HUDEP-2 (cell line): ENCODE data around the gene RTL5.
"Not testable (repeated sequence)": the region's sequence is repeated elsewhere in the genome, so short reads cannot be mapped to it uniquely, and the experiment has no call there.

ENCODE experiments used
- DNase-seq, 76 experiments: peaks; one replicate each; lab custom pipeline; 2025; ENCODE audit not compliant: unreplicated experiment in 76 of 76; lab: John Stamatoyannopoulos, UW

RTL5 gene

DNA sequence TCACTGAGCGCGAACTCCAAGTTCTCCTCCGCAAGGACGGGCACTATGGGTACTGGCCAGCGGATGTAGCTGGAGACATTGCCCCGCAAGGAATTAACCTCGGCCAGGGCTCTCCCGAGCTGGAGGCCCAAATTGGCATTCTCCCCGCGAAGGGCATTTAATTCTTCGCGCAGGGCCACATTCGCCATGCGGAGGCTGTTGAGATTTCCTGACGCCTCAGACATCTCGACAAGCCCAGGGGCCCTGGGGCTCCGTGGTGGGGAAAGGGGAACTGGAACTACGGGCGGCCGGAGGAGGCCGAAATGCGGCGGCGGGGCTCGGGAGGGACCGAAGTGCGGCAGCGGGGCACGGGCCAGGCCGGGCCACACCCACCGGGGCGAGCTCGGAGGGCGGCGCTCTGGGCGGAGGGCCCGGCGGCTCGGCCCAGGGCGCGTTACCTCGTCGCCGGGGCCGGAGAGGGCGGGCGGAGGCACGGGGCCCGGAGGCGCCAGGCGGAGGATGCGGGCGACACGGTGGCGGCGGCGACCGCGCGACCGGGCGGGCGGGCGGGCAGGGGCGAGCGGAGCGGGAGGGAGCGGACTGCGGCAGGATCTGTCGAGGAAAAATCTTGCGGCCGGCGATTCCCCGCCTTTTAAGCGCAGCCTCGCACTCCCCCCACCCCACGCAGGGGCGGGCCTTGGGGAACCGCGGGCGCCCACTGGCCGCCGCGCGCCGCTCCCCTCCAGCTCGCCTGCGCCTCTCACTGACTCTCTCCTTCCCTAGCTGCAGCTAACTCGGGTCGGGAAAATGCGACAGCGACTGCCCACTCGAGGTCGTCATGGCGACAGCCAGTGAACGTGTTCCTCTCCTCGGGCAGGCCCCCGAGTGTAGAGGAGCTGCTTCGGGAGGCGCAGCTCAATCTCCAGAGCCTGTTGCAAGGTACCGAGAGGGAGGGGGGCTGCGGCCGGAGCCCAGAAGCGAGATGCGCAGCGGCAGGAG, at the start of gene RTL5:
Gene RTL5, minus strand, starts transcription at position 599 of the 978 bp plus-strand sequence.
- peak in 40 of 76 experiments; percentile 1 to 37 (median 9) for DNase-seq

DNA sequence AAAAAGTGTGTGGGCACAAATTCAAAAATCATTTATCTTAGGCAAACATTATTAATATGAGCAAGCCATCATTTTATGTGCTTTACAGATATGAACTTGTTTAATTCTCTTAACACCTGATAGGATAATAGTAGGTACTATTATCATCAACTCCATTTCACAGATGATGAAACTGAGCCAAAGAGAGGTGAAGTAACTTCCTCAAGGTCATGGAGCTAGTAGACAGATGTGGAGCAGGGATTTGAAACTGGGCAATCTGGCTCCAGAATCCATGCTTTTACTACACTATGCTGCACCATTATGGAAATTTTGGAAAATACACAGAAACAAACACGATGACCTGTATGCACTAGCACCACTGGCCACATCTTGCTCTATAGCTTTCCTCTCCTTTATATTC, 48.8 kb upstream of the RTL5 start:
- DNase-seq, result peak in 5 of 76 experiments; percentile 1 to 11 (median 9)

DNA sequence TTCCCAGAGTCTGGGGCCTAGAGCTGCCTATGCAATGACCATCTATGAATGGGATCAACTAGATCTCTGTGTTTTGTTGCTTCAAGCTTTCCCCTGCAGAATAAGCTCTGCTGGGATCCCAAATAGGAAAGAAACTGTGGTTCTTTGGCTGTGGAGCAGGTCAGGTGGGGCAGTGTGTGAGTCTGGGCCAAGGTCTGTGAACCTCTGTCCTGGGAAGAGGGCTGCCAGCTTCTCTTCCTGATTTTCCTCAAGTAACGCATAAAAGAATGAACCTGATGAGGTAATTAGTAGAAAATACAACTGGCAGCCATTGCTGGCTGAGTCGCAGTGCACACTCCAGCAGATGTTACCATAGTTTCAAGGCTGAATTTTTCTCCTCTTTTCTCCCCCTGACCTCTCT, 45.3 kb upstream of the RTL5 start:
- no peak for DNase-seq

DNA sequence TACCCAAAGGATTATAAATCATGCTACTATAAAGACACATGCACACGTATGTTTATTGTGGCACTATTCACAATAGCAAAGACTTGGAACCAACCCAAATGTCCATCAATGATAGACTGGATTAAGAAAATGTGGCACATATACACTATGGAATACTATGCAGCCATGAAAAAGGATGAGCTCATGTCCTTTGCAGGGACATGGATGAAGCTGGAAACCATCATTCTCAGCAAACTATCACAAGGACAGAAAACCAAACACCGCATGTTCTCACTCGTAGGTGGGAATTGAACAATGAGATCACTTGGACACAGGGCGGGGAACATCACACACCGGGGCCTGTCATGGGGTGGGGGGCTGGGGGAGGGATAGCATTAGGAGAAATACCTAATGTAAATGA, 44.6 kb upstream of the RTL5 start:
- DNase-seq, result not testable (repeated sequence)

DNA sequence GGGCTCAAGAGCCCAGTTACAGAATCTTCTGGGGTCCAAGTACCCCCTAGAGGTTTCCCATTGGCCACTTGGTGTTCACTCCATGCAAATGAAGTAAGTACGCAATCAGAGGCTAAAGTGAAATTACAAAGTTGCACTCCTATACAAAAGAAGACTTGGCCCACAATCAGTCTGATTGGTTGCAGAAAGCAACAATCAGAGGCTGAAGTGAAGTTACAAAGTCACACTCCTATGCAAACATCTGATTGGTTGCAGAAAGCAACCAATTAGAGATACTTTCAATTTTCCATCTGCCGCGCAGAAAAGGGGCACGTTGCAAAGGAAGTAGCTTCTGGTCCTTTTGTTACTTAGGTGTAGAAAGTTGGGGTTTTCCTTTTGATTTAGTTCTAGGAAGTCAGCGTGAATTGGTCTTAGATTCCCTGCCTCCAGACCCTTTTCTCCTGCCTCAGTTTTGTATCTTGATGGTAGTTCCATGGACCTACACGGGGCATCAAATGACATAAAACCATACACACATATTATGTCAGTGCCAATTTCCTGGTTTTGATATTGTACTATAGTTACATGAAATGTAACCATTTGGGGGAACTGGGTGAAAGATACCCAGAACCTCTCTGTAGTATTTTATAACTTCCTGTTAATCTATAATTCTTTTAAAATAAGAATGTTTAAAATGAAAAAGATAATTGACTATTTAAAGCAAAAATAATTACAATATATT, 37.5 kb upstream of the RTL5 start:
- DNase-seq, result peak in 2 of 76 experiments; percentile 0 to 1

DNA sequence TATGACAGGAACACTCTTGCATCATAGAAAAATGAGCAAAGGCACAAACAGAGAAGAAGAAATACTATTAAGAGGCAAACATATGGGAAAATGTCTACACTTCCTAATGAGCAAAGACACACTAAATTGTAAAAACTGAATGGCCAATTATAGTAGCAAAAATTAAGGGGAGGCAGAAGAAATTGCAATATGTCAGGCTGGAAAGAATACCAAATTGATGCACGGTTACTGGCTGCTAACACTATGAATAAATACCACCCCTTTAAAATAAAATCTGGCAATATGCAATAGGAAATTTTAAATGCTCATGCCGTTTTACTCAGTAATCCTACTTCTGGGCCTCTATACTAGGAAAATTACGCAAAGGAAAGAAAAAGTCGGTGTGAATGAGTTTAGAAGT, 33.8 kb upstream of the RTL5 start:
- DNase-seq, result no peak

DNA sequence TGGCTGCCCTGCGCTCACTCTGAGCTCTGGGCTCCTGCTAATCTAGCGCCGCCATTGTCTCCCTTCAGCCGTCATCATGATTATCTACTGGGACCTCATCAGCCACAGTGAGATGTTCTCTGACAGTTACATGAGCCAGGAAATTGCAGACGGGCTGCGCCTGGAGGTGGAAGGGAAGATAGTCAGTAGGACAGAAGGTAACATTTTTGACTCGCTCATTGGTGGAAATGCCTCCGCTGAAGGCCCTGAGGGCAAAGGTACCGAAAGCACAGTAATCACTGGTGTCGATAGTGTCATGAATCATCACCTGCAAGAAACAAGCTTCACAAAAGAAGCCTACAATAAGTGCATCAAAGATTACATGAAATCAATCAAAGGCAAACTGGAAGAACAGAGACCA, 28.1 kb upstream of the RTL5 start:
- no peak for DNase-seq

DNA sequence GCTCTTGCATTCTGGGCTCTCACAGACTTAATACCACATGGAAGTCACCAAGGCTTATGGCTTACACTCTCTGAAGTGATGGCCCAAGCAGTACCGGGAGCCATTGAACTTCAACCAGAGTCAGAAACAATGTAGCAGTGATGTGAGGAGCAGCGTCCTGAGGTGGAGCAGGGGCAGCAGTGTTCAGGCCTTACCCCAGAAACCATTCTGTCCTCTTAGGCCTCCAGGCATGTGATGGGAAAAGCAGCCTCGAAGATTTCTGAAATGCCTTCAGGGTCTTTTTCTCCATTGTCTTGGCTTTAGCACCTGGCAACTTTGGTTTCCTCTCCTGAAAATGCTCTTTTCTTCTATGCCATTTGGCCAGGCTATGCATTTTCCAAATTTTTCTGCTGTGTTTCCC, 27.1 kb upstream of the RTL5 start:
- DNase-seq, result no peak

DNA sequence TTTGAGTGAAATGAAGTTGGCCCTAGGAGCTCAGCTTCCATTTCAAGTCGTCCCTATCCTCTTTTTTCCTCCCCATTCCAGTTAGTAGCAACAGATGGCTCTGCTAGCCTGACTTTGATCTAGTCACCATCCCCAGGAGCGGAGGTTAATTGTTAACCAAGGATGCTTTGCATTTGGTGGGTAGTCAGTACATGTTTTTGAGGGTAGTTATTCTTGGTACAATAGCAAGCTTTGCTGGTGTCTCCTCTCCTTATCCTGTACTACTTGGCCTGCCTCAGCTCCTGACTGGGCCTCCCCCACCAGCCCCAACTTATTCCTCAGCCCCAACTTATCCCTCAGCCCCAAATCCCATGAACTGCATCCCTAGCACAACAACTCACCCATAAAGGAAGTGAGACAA, 14.8 kb upstream of the RTL5 start:
- no peak for DNase-seq

DNA sequence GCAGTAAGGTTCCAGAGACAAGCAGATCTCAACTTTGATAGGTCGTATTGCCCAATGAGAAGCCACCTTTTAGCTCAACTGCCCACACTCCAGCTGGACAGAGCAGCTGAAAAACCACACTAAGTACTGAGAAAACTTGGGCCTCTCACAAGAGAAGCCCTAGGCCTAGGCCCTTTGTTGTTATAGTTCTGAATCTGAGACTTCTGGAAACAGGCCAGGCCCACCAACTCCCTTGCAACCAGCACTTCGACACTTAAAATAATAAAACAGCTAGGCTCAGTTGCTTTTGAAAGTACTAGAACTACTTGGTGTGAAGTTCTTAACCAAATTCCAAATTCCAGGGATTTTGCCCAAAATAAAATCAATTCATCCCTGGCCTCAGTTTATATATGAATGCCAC, 13.5 kb upstream of the RTL5 start:
- no peak for DNase-seq

DNA sequence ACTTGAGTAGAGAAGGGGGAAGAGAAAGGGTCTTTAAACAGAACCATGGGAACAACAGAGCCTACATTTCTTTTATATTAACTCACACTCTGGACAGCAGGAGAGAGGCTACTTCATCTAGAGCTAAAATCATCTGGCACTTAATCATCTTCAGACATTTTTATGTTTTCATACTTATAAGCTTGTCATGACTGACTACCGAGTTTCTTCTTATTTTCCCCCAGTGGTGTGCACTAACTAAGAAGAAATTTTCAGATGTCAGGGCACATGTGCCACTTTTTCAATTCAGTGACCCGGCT, 11.8 kb upstream of the RTL5 start:
- DNase-seq, result no peak

DNA sequence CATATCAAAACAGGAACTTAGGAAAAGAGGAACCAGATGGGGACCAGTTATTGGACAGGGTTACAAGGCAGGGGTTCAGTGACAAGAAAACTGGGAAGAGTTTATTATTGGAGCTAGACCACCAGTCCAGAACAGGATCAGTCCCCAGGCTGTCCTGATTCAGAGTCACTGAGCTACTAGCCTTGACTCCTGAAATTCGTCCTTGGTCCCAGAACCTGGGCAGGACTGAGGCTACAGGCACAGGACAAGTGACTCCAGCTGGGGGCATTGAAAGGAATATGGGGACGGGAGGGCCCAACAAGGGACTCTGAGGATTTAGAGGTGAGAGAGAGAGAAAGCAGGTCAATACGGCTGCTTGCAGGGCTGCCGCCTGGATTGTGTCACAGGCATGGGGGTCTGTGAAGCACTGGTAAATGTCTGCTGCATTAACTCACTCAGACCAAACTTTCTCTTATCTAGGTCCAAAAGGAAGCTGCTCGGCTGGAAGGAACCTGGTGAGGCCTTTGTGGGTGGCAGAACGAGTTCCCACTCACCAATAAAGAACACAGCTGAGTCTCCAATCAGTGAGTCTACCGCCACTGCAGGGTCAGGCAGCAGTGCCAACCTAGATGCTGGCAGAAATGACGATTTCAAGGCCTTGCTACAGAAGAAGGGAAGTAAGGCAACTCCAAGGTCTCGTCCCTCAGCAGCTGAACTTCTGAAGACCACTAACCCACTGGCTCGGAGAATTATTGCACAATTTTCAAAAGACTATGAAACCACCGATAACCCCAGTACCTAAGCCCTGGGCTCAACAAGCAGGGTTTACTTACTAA, 11.3 kb upstream of the RTL5 start:
- DNase-seq, result no peak

DNA sequence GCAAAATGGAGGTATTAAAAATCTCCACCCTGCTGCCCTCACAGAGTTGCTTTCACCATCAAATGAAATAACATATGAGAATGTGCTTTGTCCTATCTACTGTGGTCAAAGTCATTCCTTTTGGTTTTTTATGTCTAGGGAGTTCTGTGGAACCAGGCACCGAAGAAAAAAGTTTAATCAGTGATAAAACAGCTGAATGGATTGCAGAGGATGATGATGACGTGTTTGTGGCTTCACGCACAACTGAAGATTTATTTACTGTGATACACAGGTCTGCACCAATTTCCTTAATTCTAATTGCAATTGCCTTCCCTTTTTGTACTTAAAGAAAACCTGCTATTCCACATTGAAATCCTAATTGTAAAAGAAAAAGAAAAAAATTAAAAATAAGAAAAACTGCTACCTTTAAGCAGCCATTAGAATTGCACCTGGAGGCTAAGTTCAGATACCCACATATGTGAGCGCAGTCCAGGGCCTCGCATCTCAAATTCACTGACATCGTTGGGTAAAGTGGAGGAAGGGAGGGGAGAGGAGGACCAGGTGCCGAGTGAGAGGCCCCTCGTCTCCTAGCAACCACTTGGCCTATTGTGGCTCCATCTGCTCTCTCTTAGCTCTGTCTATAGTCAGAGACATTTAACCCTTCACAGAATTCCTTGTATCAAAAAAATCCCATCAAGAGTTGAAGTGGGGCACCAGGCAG, 10.5 kb upstream of the RTL5 start:
- no peak for DNase-seq

DNA sequence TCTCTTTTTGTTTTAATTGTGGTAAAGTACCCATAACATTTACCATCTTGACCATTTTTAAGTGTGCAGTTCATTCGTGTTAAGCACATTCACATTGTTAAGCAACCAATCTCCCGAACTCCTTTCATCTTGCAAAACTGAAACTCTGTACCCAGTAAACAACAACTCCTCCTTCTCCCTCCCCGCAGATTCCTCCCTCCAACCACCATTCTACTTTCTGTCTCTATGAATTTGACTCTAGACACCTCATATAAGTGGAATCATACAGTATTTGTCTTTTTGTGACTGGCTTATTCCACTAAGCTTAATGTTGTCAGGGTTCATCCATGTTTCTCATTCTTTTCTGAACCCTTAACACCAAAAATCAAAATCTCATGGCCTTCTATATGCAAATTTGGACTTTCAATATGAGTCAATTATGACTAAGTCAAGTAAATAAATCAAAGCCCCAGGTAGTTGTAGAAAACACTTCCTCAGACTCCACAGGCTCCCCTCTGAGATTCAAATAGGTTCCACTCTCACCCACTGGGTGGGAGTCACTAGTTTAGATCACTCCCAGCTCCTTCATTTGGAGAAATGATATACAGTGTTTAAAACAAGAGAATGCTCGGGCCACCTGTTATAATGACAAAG, 9.8 kb upstream of the RTL5 start:
- no peak for DNase-seq

DNA sequence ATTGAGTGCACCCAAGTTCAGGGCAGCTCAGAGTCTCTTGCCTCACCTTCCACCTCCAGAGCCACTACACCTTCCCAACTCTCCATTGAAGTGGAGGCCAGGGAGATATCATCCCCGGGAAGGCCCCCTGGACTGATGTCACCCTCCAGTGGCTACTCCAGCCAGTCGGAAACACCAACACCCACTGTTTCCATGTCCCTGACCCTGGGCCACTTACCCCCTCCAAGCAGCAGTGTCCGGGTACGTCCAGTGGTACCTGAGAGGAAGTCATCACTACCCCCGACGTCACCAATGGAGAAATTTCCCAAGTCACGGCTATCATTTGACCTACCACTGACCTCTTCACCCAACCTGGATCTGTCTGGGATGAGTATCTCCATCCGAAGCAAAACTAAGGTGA, 7.8 kb upstream of the RTL5 start:
- no peak for DNase-seq

DNA sequence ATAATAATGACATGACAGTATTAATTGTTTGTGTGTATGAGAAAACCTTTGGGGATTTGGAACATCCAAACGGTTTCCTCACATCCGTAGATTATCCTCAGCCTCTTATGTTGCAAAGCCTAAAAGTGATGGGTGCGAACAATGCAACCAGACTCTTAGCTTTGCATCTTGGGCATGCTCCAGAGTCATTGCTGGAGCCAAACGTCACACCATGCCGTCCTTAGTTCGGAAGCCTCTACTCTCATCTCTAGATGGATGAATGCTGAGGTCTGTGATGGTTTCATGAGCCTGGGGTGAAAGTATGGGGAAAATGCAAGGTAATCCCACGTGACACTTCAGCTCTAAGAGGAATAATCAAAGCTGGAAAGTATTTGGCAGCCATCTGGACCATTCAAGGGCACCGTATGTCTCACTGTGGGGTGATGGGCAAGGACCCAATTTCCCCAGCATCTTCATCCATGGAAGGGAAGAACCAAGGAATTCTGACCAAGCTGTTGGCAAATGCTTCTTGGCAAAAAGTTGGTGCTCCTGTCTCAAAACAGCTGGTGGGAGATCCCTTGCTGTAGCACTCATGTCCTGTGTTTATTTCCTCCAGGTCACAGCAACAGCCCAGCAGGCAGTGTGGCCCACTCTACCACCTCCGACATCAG, 6.3 kb upstream of the RTL5 start:
- no peak for DNase-seq

DNA sequence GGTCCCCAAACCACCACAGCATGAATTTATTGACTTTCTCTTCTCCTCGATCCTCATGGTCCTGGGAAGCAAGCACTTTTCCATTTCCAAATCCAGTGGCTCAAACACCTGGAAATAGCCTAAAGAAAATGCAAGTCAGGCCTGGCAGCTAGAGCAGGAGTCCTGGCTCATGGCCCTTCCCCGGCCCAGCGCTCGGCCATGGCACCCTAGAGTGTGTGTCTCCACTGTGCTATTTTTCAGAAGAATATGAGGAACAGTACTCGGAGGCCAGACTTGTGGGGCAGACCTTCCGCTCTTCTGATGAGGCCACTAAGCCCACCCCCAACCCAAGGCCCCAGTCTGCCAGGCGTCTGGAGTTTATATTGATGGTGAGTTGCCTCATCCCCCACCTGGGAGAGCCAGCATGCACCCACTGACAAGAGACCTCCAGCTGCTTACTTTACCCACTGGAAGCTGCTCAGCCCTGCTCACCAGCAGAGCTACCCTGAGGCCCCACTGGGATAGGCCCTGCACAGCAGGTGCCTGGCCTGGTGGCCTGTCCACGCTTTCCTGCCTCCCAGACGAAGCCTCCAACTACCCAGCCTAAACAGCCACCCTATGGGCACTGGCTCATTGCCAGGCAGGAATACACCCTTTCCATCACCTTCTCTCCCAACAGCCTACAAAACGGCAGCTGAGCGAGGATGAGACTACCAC, 2.3 kb upstream of the RTL5 start:
- DNase-seq, result no peak

DNA sequence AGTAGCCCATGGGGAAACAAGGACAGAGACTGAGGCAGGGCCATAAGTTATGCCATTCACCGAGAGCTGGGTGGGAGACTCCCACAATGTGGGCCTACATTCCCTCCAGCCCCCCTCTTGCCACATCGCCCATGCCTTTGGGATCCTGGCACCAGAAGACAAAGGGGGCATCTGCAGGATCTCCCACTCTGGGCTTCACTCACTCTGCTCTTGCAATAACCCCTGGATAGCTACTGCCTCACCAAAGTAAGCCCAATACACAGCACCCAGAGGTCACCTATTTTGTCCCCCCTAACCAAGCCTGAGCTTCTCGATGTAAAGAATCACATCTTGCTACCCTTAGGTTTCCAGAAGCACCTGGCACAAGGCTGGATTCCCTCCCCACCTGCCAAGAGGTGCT, 741 bp upstream of the RTL5 start:
- DNase-seq, result no peak

DNA sequence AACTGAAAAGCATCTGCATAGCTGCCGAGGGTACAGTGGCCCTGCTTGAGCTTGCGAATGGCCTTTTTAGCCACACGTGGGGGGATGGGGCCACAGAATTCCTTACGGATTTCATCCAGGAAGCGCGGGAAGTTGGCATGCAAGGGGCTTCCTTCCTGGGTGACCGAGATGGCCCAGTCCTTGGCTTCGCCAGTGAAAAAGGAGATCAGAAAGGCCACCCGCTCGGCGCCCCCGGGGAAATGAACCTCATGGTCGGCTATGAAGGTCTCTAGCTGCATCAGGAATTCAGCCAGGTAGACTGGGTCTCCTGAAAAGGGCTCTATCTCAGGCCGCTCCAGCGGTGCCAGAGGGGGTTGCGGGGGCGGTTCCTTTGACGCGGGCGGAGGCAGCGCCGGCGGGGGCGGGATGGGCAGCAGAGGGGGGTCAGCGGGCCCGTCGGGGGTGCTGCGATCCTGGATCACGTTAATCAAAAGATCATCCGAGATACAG, 909 bp downstream of the RTL5 start:
- no peak for DNase-seq
